Activated naive CD8-positive, alpha-beta T cell treated with anti-CD3 and anti-CD28 coated beads, Interleukin-2, amount 50 U/mL, for 24 hours (primary cell): ENCODE measurements around the gene ZNF385C.

Experiments used
- ATAC-seq: fragments of 150-1000 bp; cut with Tn5 transposase; one replicate; pipeline ENCODE4 v1.10.0; 2021
- DNase-seq: peaks from one replicate; pipeline ENCODE4 v3.0.0; 2021
- H3K27ac Mint-ChIP-seq: one replicate; pipeline ENCODE4 v1.8.0; 2021; ENCODE audit warnings: mild to moderate bottlenecking, mixed read lengths
- H3K27me3 Mint-ChIP-seq: one replicate; pipeline ENCODE4 v1.8.0; 2021; ENCODE audit warnings: mixed read lengths
- H3K36me3 Mint-ChIP-seq: one replicate; pipeline ENCODE4 v1.8.0; 2021; ENCODE audit warnings: low read depth, mixed read lengths
- H3K4me1 Mint-ChIP-seq: one replicate; pipeline ENCODE4 v1.8.0; 2021; ENCODE audit warnings: mixed read lengths
- H3K4me3 Mint-ChIP-seq: one replicate; pipeline ENCODE4 v1.8.0; 2021; ENCODE audit warnings: mild to moderate bottlenecking, moderate library complexity, mixed read lengths
- H3K9me3 Mint-ChIP-seq: one replicate; pipeline ENCODE4 v1.8.0; 2021; ENCODE audit warnings: mixed read lengths

The ZNF385C gene

DNA sequence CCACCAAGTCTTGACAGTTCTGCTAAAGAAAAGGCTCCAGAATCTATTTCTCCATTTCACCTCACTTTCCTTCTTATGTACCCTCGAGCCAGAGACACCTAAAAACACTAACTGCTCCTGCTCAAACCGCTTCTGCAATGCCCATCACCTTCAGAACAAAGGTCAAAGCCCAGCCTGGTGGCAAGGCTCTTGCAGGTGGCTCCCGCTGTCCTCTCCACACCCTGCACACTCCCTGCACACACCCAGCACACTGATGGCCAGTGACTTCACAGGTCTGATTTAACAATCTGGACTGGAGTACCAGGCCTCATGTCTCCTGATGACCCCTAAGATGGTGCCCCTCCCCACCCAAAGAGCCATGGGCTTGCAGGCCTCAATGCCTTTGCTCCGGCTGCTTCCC, 38.0 kb downstream of the ZNF385C start:
- Mint-ChIP-seq H3K36me3 (no peaks in the 10 kb centered on the region), H3K27ac (no peak overlapping the region), H3K4me1 (peaks cover 23% of the 10 kb centered on the region), H3K27me3 (peaks cover 2% of the 10 kb centered on the region), H3K4me3 (no peak overlapping the region), H3K9me3 (no peaks in the 10 kb centered on the region)
- DNase-seq (no peak), ATAC-seq (no peak)

DNA sequence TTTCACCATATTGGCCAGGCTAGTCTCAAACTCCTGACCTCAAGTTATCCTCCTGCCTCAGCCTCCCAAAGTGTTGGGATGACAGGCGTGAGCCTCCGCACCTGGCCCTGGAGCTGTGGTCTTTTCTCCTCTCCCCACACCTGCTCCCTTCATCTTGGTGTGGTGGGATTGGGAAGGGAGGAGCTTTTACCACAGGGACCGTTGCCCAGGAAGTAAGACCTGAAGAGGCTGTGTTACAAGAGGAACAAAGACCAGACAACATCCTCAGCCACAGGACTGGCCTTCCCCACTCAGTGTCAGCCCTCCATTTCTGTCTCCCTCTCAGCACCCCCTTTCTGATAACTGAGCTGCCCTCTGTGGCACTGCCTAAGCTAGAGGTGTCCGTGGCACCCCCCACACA, 38.5 kb downstream of the ZNF385C start:
- no peak for DNase-seq
- Mint-ChIP-seq H3K27ac (no peak overlapping the region), H3K27me3 (peaks cover 6% of the 10 kb centered on the region), H3K4me1 (peaks cover 19% of the 10 kb centered on the region), H3K9me3 (no peaks in the 10 kb centered on the region), H3K4me3 (no peak overlapping the region), H3K36me3 (no peaks in the 10 kb centered on the region)
- no peak for ATAC-seq

DNA sequence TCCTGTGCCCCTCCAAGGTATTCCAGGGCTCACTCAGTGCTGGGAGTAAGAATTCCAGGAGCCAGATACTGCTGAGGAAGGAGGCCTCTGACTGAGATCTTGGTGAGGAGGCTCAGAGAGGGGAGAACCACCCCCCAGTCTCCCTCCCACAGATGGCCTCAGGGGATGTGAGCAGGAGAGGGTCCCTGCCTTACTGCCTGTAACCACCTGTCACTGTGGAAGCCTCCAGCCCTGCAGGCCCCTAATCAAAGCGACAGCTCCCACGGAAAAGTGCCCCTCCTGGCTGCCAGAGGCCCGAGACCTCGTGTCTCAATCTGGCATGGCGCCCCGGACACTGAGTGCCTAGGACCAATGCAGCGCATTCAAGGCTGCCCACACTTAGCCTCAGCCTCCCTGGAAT, 40.2 kb downstream of the ZNF385C start:
- ATAC-seq: no peak
- H3K36me3 Mint-ChIP-seq: no peaks in the 10 kb centered on the region
- H3K4me3 Mint-ChIP-seq: no peak overlapping the region
- no peak overlapping the region for H3K27ac Mint-ChIP-seq
- H3K4me1 Mint-ChIP-seq: peaks cover 3% of the 10 kb centered on the region
- H3K9me3 Mint-ChIP-seq: no peaks in the 10 kb centered on the region
- peaks cover 14% of the 10 kb centered on the region for H3K27me3 Mint-ChIP-seq
- DNase-seq: no peak

DNA sequence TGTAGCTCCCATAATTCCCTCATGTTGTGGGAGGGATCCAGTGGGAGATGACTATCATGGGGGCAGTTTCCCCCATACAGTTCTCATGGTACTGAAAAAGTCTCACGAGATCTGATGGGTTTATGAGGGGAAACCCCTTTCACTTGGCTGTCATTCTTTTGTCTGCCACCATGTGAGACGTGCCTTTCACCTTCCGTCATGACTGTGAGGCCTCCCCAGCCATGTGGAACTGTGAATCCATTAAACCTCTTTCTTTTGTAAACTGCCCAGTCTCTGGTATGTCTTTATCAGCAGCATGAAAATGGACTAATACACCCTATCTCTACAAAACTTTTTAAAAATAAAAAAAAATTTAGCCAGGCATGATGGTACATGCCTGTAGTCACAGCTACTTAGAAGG, 41.6 kb downstream of the ZNF385C start:
- no peak for DNase-seq
- H3K27ac Mint-ChIP-seq: no peak overlapping the region
- H3K4me3 Mint-ChIP-seq: no peak overlapping the region
- no peak for ATAC-seq
- peaks cover 23% of the 10 kb centered on the region for H3K27me3 Mint-ChIP-seq
- H3K36me3 Mint-ChIP-seq: no peaks in the 10 kb centered on the region
- no peaks in the 10 kb centered on the region for H3K4me1 Mint-ChIP-seq
- H3K9me3 Mint-ChIP-seq: no peaks in the 10 kb centered on the region

- no peak for DNase-seq
- no peaks in the 10 kb centered on the region for H3K9me3 Mint-ChIP-seq
- H3K4me3 Mint-ChIP-seq: no peak overlapping the region
- H3K27ac Mint-ChIP-seq: no peak overlapping the region
- peaks cover 2% of the 10 kb centered on the region for H3K4me1 Mint-ChIP-seq
- H3K27me3 Mint-ChIP-seq: peaks cover 32% of the 10 kb centered on the region
- no peaks in the 10 kb centered on the region for H3K36me3 Mint-ChIP-seq
- ATAC-seq: no peak
Observed at GRCh38 chr17:42055496-42055895, 42.8 kb downstream of the ZNF385C start.

DNA sequence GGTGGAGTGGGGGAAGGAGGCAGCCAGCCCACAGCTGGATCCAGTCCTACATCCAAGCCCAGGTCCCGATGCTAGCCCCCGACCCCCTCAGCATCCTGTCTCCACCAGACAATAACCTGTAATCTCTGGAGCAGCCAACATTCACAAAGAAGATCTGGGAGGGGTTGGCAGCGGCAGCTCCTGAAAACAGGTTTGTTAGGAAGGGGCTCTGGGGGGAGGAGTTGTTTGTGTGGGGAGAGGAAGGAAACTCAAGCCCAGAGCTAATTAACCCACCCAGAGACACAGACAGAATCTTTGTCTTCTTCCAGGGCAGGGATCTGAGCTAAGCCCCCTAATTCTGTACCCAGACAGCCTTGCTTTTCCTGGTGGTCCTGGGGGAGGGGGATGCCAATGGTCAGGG, 43.2 kb downstream of the ZNF385C start:
- Mint-ChIP-seq H3K4me1 (peaks cover 2% of the 10 kb centered on the region), H3K4me3 (no peak overlapping the region), H3K27me3 (peaks cover 32% of the 10 kb centered on the region), H3K9me3 (no peaks in the 10 kb centered on the region), H3K36me3 (no peaks in the 10 kb centered on the region), H3K27ac (no peak overlapping the region)
- ATAC-seq: no peak
- no peak for DNase-seq

- no peaks in the 10 kb centered on the region for H3K9me3 Mint-ChIP-seq
- no peak overlapping the region for H3K27ac Mint-ChIP-seq
- peaks cover 42% of the 10 kb centered on the region for H3K27me3 Mint-ChIP-seq
- no peaks in the 10 kb centered on the region for H3K36me3 Mint-ChIP-seq
- peaks cover 4% of the 10 kb centered on the region for H3K4me1 Mint-ChIP-seq
- DNase-seq: no peak
- no peak for ATAC-seq
- H3K4me3 Mint-ChIP-seq: no peak overlapping the region
Observed at GRCh38 chr17:42053731-42054500, 44.4 kb downstream of the ZNF385C start.

GRCh38 chr17:42052346-42052877, 45.9 kb downstream of the ZNF385C start:
- Mint-ChIP-seq H3K4me1 (peaks cover 4% of the 10 kb centered on the region), H3K4me3 (no peak overlapping the region), H3K36me3 (no peaks in the 10 kb centered on the region), H3K27ac (no peak overlapping the region), H3K27me3 (peaks cover 46% of the 10 kb centered on the region), H3K9me3 (no peaks in the 10 kb centered on the region)
- no peak for ATAC-seq
- DNase-seq: no peak

DNA sequence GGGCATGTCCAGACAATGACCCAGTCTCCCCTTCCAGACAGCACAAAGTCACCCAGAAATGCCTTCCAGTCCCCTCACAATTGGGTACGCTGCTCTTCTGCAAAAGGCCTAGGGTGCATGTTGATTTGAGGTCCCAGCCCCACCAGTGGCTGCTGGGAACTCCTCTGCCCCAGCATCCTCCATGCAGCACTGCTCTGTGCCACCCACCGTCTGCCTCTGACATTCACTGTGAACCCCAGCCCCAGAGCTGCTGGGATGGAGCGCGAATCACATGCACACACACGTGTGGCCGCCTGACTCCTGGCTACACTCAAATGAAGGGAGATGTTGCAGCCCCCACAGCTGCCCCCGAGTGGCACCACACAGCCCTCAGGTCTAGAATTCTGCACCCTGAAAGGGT, 46.6 kb downstream of the ZNF385C start:
- Mint-ChIP-seq H3K27ac (no peak overlapping the region), H3K4me1 (peaks cover 4% of the 10 kb centered on the region), H3K36me3 (no peaks in the 10 kb centered on the region), H3K9me3 (no peaks in the 10 kb centered on the region), H3K4me3 (peak overlapping the region; percentile 29), H3K27me3 (peaks cover 46% of the 10 kb centered on the region)
- DNase-seq (no peak), ATAC-seq (no peak)

GRCh38 chr17:42051013-42051400, 47.3 kb downstream of the ZNF385C start:
- Mint-ChIP-seq H3K27ac (no peak overlapping the region), H3K27me3 (peaks cover 46% of the 10 kb centered on the region), H3K36me3 (no peaks in the 10 kb centered on the region), H3K4me1 (peaks cover 4% of the 10 kb centered on the region), H3K4me3 (peak overlapping the region; percentile 67), H3K9me3 (no peaks in the 10 kb centered on the region)
- no peak for DNase-seq
- no peak for ATAC-seq

GRCh38 chr17:42050393-42051012, 47.8 kb downstream of the ZNF385C start, which contains the start of gene C17orf113:
TSS of gene C17orf113 (minus strand) at chr17:42050601. CDS start at chr17:42043376, 7,225 bp downstream.
- peak within 1 kb of the TSS; percentile 67 for H3K4me3 Mint-ChIP-seq
- H3K4me1 Mint-ChIP-seq: peaks cover 4% of the 10 kb centered on the region
- peak; percentile 49 for DNase-seq
- no peaks in the 10 kb centered on the region for H3K36me3 Mint-ChIP-seq
- no peaks in the 10 kb centered on the region for H3K9me3 Mint-ChIP-seq
- H3K27ac Mint-ChIP-seq: no peak within 1 kb of the TSS
- ATAC-seq: peak; percentile 60
- H3K27me3 Mint-ChIP-seq: peaks cover 46% of the 10 kb centered on the region

DNA sequence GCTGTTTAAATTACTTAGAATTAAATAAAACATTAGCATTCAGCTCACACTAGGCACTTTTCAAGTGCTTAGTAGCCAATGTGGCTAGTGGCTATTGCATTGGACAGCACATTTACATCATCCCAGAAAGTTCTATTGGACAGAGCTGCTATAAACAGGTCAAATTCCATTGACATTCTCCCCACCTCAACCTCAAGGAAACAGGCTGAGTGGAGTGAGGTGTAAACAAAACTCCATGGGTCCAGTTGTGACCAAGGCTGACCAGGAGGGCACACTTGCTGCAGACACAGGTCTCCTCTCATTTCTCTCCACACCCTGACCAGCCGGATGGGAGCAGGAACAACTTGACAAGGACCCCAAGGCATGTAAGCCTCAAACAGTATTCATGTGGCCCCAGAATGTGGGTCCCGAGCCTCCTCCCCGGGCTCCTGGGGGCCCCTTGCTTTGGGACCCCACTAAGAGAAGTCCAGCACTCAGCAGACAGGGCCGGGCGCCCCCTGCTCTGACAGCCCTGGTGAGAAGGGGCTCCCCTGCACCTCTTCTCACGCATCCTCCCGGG, 48.4 kb downstream of the ZNF385C start:
- peak overlapping the region; percentile 63 for H3K4me3 Mint-ChIP-seq
- H3K9me3 Mint-ChIP-seq: no peaks in the 10 kb centered on the region
- H3K27ac Mint-ChIP-seq: no peak overlapping the region
- peaks cover 40% of the 10 kb centered on the region for H3K27me3 Mint-ChIP-seq
- DNase-seq (no peak), ATAC-seq (no peak)
- peaks cover 4% of the 10 kb centered on the region for H3K4me1 Mint-ChIP-seq
- H3K36me3 Mint-ChIP-seq: no peaks in the 10 kb centered on the region

DNA sequence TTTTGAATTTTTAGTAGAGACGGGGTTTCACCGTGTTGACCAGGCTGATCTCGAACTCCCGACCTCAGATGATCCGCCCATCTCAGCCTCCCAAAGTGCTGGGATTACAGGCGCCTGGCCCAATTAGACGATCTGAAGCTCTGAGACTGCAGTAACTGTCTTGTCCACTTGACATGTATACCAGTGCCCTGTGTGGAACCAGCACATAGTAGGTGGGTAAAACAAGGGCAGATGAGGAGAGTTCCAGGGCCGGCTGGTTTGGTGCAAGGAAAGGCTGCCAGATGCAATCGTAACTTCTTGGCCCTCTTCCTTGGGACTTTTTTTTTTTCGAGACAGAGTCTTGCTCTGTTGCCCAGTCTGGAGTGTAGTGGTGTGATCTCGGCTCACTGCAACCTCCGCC, 50.9 kb downstream of the ZNF385C start:
- DNase-seq (no peak), ATAC-seq (no peak)
- Mint-ChIP-seq H3K9me3 (no peaks in the 10 kb centered on the region), H3K36me3 (no peaks in the 10 kb centered on the region), H3K4me1 (peaks cover 4% of the 10 kb centered on the region), H3K27ac (no peak overlapping the region), H3K4me3 (no peak overlapping the region), H3K27me3 (peaks cover 26% of the 10 kb centered on the region)

- Mint-ChIP-seq H3K36me3 (no peaks in the 10 kb centered on the region), H3K27me3 (peaks cover 15% of the 10 kb centered on the region), H3K27ac (no peak overlapping the region), H3K4me1 (peaks cover 3% of the 10 kb centered on the region), H3K9me3 (no peaks in the 10 kb centered on the region), H3K4me3 (no peak overlapping the region)
- ATAC-seq (no peak), DNase-seq (no peak)
Observed at GRCh38 chr17:42045719-42046118, 52.6 kb downstream of the ZNF385C start.
